IMR-90 (cell line): ENCODE results near the gene CAMKMT. TPM values are rescaled to one million over a fixed set of nuclear protein-coding genes. Genes with fewer than 3 reads are reported as not detected.

Source experiments
- ATAC-seq: fragments of 200-7000 bp; cut with Tn5 transposase; 2 replicates; pipeline ENCODE4 v1.9.1; 2020; ENCODE audit warnings: low read depth, mild to moderate bottlenecking, moderate library complexity
- BruUV-seq: library from RNA; stranded (reverse); fragments of 400-500 nt; replicated peaks from 2 replicates; lab custom pipeline; 2021; lab: Mats Ljungman, UMichigan
- CTCF ChIA-PET: fragments of 300-600 bp; formaldehyde crosslinking; extraction: SDS; loops from one replicate; lab custom pipeline; 2021; ENCODE audit warnings: antibody characterized with exemption; lab: Yijun Ruan, JAX
- POLR2A ChIA-PET: fragments of 300-600 bp; sonication (Branson Sonifier 250); formaldehyde crosslinking; loops from one replicate; lab custom pipeline; 2022; ENCODE audit warnings: antibody characterized with exemption; ENCODE audit not compliant: unreplicated experiment; lab: Charles Lee
- DNase-seq: peaks from one replicate; pipeline ENCODE4 v3.0.0; 2013
- H2AFZ ChIP-seq: replicated peaks from 2 replicates; pipeline ENCODE3; 2013; ENCODE audit warnings: low read length, mild to moderate bottlenecking; ENCODE audit not compliant: poor library complexity
- H2AK5ac ChIP-seq: 2 replicates; pipeline ENCODE4 v1.6.1; 2013; ENCODE audit warnings: low read depth, low read length, inconsistent platforms
- H2AK9ac ChIP-seq: replicated peaks from 2 replicates; pipeline ENCODE3; 2013; ENCODE audit warnings: mild to moderate bottlenecking, low read depth, low read length, moderate library complexity; ENCODE audit not compliant: poor library complexity
- H2BK120ac ChIP-seq: 2 replicates; pipeline ENCODE4 v1.6.1; 2013; ENCODE audit warnings: low read depth, low read length, inconsistent platforms
- H2BK15ac ChIP-seq: 3 replicates; pipeline ENCODE4 v1.6.1; 2013; ENCODE audit warnings: low read depth, low read length, inconsistent platforms
- H2BK20ac ChIP-seq: 2 replicates; pipeline ENCODE4 v1.6.1; 2013; ENCODE audit warnings: low read depth, mild to moderate bottlenecking, inconsistent platforms, low read length, moderate library complexity
- H2BK5ac ChIP-seq: 2 replicates; pipeline ENCODE4 v1.6.1; 2013; ENCODE audit warnings: mild to moderate bottlenecking, low read depth, low read length, inconsistent platforms; ENCODE audit not compliant: poor library complexity, severe bottlenecking
- H3K14ac ChIP-seq: replicated peaks from 2 replicates; pipeline ENCODE4 v1.6.1; 2013; ENCODE audit warnings: low read depth, low read length, inconsistent platforms
- H3K18ac ChIP-seq: 2 replicates; pipeline ENCODE4 v1.6.1; 2013; ENCODE audit warnings: low read depth, low read length, control low read depth
- H3K23ac ChIP-seq: 2 replicates; pipeline ENCODE4 v1.6.1; 2013; ENCODE audit warnings: low read depth, low read length, inconsistent platforms
- H3K27ac ChIP-seq: 2 replicates; pipeline ENCODE4 v1.5.1; 2013; ENCODE audit warnings: mild to moderate bottlenecking, control low read depth, low read length; ENCODE audit not compliant: insufficient read depth
- H3K27me3 ChIP-seq: 2 replicates; pipeline ENCODE4 v1.6.1; 2013; ENCODE audit warnings: low read length; ENCODE audit not compliant: control insufficient read depth, insufficient read depth
- H3K36me3 ChIP-seq: 2 replicates; pipeline ENCODE4 v1.6.1; 2013; ENCODE audit warnings: low read length, mixed read lengths; ENCODE audit not compliant: control insufficient read depth, insufficient read depth
- H3K4ac ChIP-seq: 2 replicates; pipeline ENCODE4 v1.6.1; 2013; ENCODE audit warnings: low read depth, low read length, inconsistent platforms
- H3K4me1 ChIP-seq: 2 replicates; pipeline ENCODE4 v1.6.1; 2013; ENCODE audit warnings: low read length, mixed read lengths; ENCODE audit not compliant: control insufficient read depth, insufficient read depth
- H3K4me2 ChIP-seq: 2 replicates; pipeline ENCODE4 v1.6.1; 2013; ENCODE audit warnings: low read depth, mild to moderate bottlenecking, control low read depth, low read length, moderate library complexity
- H3K4me3 ChIP-seq: 2 replicates; pipeline ENCODE4 v1.5.1; 2013; ENCODE audit warnings: low read depth, mild to moderate bottlenecking, control low read depth, low read length, moderate library complexity; ENCODE audit not compliant: insufficient read depth
- H3K56ac ChIP-seq: 2 replicates; pipeline ENCODE4 v1.6.1; 2013; ENCODE audit warnings: low read length, inconsistent platforms; ENCODE audit not compliant: insufficient read depth; ENCODE audit errors: extremely low read depth
- H3K79me1 ChIP-seq, 2 experiments: 2 replicates each; pipeline ENCODE4 v1.6.1; 2013; ENCODE audit warnings: low read length in 2 of 2, inconsistent platforms in 1 of 2, low read depth in 1 of 2
- H3K9ac ChIP-seq: 2 replicates; pipeline ENCODE4 v1.6.1; 2013; ENCODE audit warnings: low read depth, low read length, control low read depth
- H3K9me1 ChIP-seq: 2 replicates; pipeline ENCODE4 v1.6.1; 2013; ENCODE audit warnings: low read length, inconsistent platforms; ENCODE audit not compliant: insufficient read depth
- H3K9me3 ChIP-seq: 2 replicates; pipeline ENCODE4 v1.6.1; 2013; ENCODE audit warnings: low read length; ENCODE audit not compliant: control insufficient read depth, insufficient read depth
- H4K20me1 ChIP-seq: 2 replicates; pipeline ENCODE4 v1.6.1; 2013; ENCODE audit warnings: low read length, inconsistent platforms; ENCODE audit not compliant: insufficient read depth
- H4K5ac ChIP-seq: 2 replicates; pipeline ENCODE4 v1.6.1; 2013; ENCODE audit warnings: mild to moderate bottlenecking, low read depth, low read length, control low read depth
- H4K8ac ChIP-seq, 2 experiments: 2 replicates each; pipeline ENCODE4 v1.6.1; 2013; ENCODE audit warnings: low read depth in 2 of 2, low read length in 2 of 2, control low read depth in 1 of 2, inconsistent platforms in 1 of 2
- H4K91ac ChIP-seq: 2 replicates; pipeline ENCODE4 v1.6.1; 2013; ENCODE audit warnings: low read depth, low read length, inconsistent platforms; ENCODE audit not compliant: insufficient read depth
- BHLHE40 ChIP-seq: fragments of 150-350 bp; IDR thresholded peaks from 2 replicates; pipeline ENCODE4 v1.6.1; 2016; ENCODE audit warnings: mild to moderate bottlenecking, low read depth, low read length
- CHD1 ChIP-seq: IDR thresholded peaks from 2 replicates; pipeline ENCODE4 v1.6.1; 2012; ENCODE audit warnings: low read depth, low read length, improper control_type of control experiment
- FOS ChIP-seq: fragments of 150-350 bp; IDR thresholded peaks from 2 replicates; pipeline ENCODE4 v1.6.1; 2016; ENCODE audit warnings: low read depth, low read length
- MAZ ChIP-seq: IDR thresholded peaks from 2 replicates; pipeline ENCODE4 v1.6.1; 2012; ENCODE audit warnings: low read depth, mild to moderate bottlenecking, low read length, improper control_type of control experiment, moderate library complexity, borderline replicate concordance
- MXI1 ChIP-seq: IDR thresholded peaks from 2 replicates; pipeline ENCODE4 v1.6.1; 2012; ENCODE audit warnings: low read depth, mild to moderate bottlenecking, low read length, moderate library complexity, borderline replicate concordance
- NFE2L2 ChIP-seq: fragments of 150-350 bp; IDR thresholded peaks from 2 replicates; pipeline ENCODE4 v1.6.1; 2016; ENCODE audit warnings: low read depth, mild to moderate bottlenecking, low read length
- POLR2A ChIP-seq: IDR thresholded peaks from 2 replicates; pipeline ENCODE4 v1.6.1; 2012; ENCODE audit warnings: mild to moderate bottlenecking, low read depth, low read length
- RAD21 ChIP-seq: IDR thresholded peaks from 2 replicates; pipeline ENCODE4 v1.6.1; 2012; ENCODE audit warnings: low read length, improper control_type of control experiment
- RCOR1 ChIP-seq: IDR thresholded peaks from 2 replicates; pipeline ENCODE4 v1.6.1; 2012; ENCODE audit warnings: mild to moderate bottlenecking, low read length, improper control_type of control experiment; ENCODE audit not compliant: insufficient replicate concordance
- RFX5 ChIP-seq: IDR thresholded peaks from 2 replicates; pipeline ENCODE4 v1.8.0; 2012; ENCODE audit warnings: low read depth, mild to moderate bottlenecking, low read length, moderate library complexity
- SMC3 ChIP-seq: fragments of 150-350 bp; IDR thresholded peaks from 2 replicates; pipeline ENCODE4 v1.6.1; 2016; ENCODE audit warnings: low read depth, mild to moderate bottlenecking, antibody characterized with exemption, low read length, moderate library complexity
- WGBS, 2 experiments: methylation state at CpG; one replicate each; pipeline versions ENCODE4 v1.1.5 to v1.1.7; 2013; ENCODE audit warnings: missing lambda C conversion rate in 2 of 2; ENCODE audit not compliant: insufficient read length in 1 of 2; ENCODE audit errors: extremely low coverage in 2 of 2; 5-methylcytosine and 5-hydroxymethylcytosine counted together
- dilution Hi-C: fragments of 300-500 bp; cut with HindIII; formaldehyde crosslinking; loops from one replicate; pipeline ENCODE4 v1.14.3; 2018; ENCODE audit warnings: low sequenced_read_pairs; ENCODE audit not compliant: unreplicated experiment
- in situ Hi-C: fragments of 300-500 bp; cut with MboI; formaldehyde crosslinking; loops from 3 replicates; pipeline ENCODE4 v1.14.3; 2019; ENCODE audit warnings: low sequenced_read_pairs, inconsistent platforms, mixed read lengths
- intact Hi-C: fragments of 100-400 bp; cut with micrococcal nuclease; formaldehyde crosslinking; loops from 2 replicates; pipeline ENCODE4 v1.10.0; 2022
- polyA plus RNA-seq, 3 experiments: library from polyadenylated mRNA; depleted of rRNA; stranded (reverse); fragments of >200 nt; gene quantifications; 2 replicates each; pipeline ENCODE4 v1.2.3, GENCODE V29; 2012; ENCODE audit warnings: low replicate concordance in 1 of 3
- total RNA-seq: library from RNA; depleted of rRNA; stranded (reverse); fragments of >200 nt; gene quantifications from 2 replicates; pipeline ENCODE4 v1.2.3, GENCODE V29; 2012
- TF ChIP-seq, protein P1 (sequence below): fragments of 150-350 bp; IDR thresholded peaks from 2 replicates; pipeline ENCODE4 v1.6.1; 2017; ENCODE audit warnings: mild to moderate bottlenecking, antibody characterized with exemption, low read length, low read depth
- TF ChIP-seq, protein P2 (sequence below): conservative IDR thresholded peaks from 2 replicates; pipeline ENCODE4 v1.5.1; 2012; ENCODE audit warnings: mild to moderate bottlenecking, low read depth, low read length, improper control_type of control experiment
- TF ChIP-seq, protein P3 (sequence below): fragments of 150-350 bp; IDR thresholded peaks from 2 replicates; pipeline ENCODE4 v1.6.1; 2016; ENCODE audit warnings: low read depth, mild to moderate bottlenecking, low read length, moderate library complexity, borderline replicate concordance

Gene CAMKMT
- total and polyA plus RNA-seq, 2 of the 4 experiments (the other 2 are of a cell fraction), result 4.4 to 6.8 TPM

DNA sequence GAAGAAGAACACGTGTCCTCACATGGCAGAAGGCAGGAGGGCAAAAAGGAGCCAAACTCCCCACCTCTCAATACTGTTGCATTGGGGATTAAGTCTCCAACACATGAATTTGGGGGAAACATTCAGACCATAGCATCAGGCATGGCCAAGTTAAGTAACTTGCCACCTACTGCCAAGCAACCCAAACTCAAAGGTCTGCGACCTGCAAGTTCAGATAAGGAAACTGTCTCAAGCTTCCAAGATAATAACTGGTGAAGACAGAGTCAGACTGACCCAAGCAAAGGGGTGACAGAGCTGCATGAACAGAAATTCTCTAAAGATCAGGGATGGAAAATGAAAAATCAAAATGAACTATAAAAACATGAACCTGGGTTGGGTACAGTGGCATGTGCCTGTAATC is 391.0 kb downstream of the CAMKMT start:
- intact Hi-C loops (no loop called here), dilution Hi-C loops (no loop called here), in situ Hi-C loops (no loop called here)
- POLR2A ChIA-PET, result no interaction called here
- Histone ChIP-seq H3K9me1 (no peaks in the 10 kb centered on the region), H3K79me1 (no peaks in the 10 kb centered on the region), H3K4me3 (no peak overlapping the region), H3K4me2 (no peak overlapping the region), H3K18ac (no peak overlapping the region), H4K8ac (no peak overlapping the region), H3K36me3 (no peaks in the 10 kb centered on the region), H2AK5ac (no peak overlapping the region), H3K56ac (no peak overlapping the region), H3K9me3 (no peaks in the 10 kb centered on the region), H3K4ac (no peak overlapping the region), H3K27me3 (no peaks in the 10 kb centered on the region), H4K91ac (no peak overlapping the region), H2BK20ac (no peak overlapping the region), H2BK15ac (no peak overlapping the region), H2BK5ac (no peak overlapping the region), H3K23ac (no peak overlapping the region), H2AK9ac (no peak overlapping the region), H4K20me1 (no peaks in the 10 kb centered on the region), H3K9ac (no peak overlapping the region), H3K4me1 (no peaks in the 10 kb centered on the region), H3K14ac (no peak overlapping the region), H4K5ac (no peak overlapping the region), H2AFZ (no peak overlapping the region), H3K27ac (no peak overlapping the region), H2BK120ac (no peak overlapping the region)
- TF ChIP-seq RCOR1 (no peak), CHD1 (no peak), SMC3 (no peak), POLR2A (no peak), RAD21 (no peak), BHLHE40 (no peak), MXI1 (no peak), MAZ (no peak), RFX5 (no peak), FOS (no peak), NFE2L2 (no peak)
- TF ChIP-seq, protein P1, sequence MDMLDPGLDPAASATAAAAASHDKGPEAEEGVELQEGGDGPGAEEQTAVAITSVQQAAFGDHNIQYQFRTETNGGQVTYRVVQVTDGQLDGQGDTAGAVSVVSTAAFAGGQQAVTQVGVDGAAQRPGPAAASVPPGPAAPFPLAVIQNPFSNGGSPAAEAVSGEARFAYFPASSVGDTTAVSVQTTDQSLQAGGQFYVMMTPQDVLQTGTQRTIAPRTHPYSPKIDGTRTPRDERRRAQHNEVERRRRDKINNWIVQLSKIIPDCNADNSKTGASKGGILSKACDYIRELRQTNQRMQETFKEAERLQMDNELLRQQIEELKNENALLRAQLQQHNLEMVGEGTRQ, result no peak
- TF ChIP-seq, protein P2, sequence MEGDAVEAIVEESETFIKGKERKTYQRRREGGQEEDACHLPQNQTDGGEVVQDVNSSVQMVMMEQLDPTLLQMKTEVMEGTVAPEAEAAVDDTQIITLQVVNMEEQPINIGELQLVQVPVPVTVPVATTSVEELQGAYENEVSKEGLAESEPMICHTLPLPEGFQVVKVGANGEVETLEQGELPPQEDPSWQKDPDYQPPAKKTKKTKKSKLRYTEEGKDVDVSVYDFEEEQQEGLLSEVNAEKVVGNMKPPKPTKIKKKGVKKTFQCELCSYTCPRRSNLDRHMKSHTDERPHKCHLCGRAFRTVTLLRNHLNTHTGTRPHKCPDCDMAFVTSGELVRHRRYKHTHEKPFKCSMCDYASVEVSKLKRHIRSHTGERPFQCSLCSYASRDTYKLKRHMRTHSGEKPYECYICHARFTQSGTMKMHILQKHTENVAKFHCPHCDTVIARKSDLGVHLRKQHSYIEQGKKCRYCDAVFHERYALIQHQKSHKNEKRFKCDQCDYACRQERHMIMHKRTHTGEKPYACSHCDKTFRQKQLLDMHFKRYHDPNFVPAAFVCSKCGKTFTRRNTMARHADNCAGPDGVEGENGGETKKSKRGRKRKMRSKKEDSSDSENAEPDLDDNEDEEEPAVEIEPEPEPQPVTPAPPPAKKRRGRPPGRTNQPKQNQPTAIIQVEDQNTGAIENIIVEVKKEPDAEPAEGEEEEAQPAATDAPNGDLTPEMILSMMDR, result no peak
- TF ChIP-seq, protein P3, sequence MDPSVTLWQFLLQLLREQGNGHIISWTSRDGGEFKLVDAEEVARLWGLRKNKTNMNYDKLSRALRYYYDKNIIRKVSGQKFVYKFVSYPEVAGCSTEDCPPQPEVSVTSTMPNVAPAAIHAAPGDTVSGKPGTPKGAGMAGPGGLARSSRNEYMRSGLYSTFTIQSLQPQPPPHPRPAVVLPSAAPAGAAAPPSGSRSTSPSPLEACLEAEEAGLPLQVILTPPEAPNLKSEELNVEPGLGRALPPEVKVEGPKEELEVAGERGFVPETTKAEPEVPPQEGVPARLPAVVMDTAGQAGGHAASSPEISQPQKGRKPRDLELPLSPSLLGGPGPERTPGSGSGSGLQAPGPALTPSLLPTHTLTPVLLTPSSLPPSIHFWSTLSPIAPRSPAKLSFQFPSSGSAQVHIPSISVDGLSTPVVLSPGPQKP, result no peak
- no TSS peak for BruUV-seq
- ATAC-seq (no peak), DNase-seq (no peak)
- WGBS, 2 experiments, result no CpG with 5 or more reads among the region's 2 CpGs
- CTCF ChIA-PET, result no interaction called here
